Head of caudate nucleus (tissue), 42 donors: Measurements from ENCODE around the gene LRP4.
"Not testable (repeated sequence)": the region's sequence is repeated elsewhere in the genome, so short reads cannot be mapped to it uniquely, and the experiment has no call there.

Experiments used
- DNase-seq, 42 donors: peaks; one replicate each; pipeline versions ENCODE4 v3.0.0 to v3.0.0-alpha.2; 2020 to 2021; ENCODE audit warnings: mixed read lengths in 7 of 42
- intact Hi-C: fragments of 100-400 bp; cut with DNase I; formaldehyde crosslinking; loops from one replicate; pipeline ENCODE4 v1.15.0; 2022

Gene LRP4, protein sequence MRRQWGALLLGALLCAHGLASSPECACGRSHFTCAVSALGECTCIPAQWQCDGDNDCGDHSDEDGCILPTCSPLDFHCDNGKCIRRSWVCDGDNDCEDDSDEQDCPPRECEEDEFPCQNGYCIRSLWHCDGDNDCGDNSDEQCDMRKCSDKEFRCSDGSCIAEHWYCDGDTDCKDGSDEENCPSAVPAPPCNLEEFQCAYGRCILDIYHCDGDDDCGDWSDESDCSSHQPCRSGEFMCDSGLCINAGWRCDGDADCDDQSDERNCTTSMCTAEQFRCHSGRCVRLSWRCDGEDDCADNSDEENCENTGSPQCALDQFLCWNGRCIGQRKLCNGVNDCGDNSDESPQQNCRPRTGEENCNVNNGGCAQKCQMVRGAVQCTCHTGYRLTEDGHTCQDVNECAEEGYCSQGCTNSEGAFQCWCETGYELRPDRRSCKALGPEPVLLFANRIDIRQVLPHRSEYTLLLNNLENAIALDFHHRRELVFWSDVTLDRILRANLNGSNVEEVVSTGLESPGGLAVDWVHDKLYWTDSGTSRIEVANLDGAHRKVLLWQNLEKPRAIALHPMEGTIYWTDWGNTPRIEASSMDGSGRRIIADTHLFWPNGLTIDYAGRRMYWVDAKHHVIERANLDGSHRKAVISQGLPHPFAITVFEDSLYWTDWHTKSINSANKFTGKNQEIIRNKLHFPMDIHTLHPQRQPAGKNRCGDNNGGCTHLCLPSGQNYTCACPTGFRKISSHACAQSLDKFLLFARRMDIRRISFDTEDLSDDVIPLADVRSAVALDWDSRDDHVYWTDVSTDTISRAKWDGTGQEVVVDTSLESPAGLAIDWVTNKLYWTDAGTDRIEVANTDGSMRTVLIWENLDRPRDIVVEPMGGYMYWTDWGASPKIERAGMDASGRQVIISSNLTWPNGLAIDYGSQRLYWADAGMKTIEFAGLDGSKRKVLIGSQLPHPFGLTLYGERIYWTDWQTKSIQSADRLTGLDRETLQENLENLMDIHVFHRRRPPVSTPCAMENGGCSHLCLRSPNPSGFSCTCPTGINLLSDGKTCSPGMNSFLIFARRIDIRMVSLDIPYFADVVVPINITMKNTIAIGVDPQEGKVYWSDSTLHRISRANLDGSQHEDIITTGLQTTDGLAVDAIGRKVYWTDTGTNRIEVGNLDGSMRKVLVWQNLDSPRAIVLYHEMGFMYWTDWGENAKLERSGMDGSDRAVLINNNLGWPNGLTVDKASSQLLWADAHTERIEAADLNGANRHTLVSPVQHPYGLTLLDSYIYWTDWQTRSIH (N-terminal part only)

DNA sequence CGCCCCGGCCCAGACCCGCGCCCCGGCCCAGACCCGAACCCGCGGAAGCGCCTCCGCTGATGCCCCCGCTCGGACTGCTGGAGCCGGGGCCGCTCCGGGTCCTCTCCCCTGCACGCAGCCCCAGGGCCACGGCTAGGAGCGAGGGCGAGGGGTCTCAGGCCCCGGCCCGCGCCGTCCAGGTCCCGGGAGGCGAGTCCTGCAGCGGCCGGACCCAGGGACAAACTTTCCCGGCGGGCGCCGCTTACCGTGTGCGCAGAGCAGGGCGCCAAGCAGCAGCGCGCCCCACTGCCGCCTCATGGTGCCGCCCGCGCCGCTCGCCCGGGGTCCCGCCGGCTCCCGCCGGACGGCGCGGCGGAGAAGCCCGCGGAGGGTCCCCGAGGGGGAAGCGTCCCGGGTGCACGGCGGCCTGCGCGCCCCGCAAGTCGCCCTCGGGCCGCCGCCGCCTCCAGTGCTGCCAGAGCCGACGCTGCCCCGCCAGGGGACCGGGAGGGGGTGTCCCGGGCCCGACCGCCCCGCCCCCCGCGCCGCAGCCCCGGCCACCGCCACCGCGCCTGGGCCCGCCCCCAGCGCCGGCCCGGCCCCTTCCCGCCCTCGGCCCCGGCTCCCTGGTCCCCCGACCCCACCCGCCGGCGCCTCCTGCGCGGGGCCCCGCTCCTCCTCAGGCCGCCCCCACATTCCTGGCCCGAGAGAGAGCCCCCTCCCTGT, at the start of gene LRP4:
Gene LRP4, minus strand, starts transcription at position 468 of the 705 bp plus-strand sequence. Its CDS starts 171 bp downstream, at position 297.
- peak in 40 of 42 donors; percentile 50 to 91 (median 78) for DNase-seq
- intact Hi-C loops, result no loop called here

DNA sequence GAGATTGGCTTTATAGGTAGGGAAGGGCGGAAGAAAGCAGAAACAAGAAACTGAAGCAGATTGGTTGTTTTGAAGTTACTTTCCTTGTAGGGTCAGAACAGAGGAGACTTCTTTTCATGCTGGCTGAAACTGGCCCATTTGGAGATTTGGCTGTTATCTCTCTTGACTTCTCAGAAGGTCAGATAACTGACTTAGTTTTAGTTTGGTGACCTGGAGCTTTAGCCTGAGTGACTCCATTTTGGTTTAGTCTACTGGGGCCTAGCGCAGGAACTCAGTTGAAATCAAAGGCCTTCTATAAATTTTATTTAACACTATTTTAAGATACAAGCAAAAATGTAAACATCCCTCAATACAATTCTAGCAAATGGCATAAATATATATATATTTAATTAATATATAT, 49.6 kb upstream of the LRP4 start:
- intact Hi-C loops, result no loop called here
- DNase-seq, result no peak

DNA sequence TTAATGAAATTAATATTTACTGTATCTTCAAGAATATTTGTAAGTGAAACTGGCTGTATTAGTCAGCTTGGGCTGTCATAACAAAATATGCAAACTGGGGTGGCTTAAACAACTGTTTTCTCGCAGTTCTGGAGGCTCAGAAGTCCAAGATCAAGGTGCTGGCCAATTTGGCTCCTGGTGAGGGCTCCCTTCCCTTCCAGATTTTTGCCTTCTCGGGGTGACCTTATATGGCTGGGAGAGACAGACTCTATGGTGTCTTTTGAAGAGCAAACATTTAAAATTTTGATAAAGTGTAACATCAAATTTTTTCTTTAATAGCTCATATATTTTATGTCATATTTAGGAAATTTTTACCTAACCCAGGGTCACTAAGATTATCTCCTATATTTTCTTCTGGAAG, 48.4 kb upstream of the LRP4 start:
- peak in 4 of 42 donors; percentile 9 to 56 (median 22) for DNase-seq
- intact Hi-C loops, result no loop called here

DNA sequence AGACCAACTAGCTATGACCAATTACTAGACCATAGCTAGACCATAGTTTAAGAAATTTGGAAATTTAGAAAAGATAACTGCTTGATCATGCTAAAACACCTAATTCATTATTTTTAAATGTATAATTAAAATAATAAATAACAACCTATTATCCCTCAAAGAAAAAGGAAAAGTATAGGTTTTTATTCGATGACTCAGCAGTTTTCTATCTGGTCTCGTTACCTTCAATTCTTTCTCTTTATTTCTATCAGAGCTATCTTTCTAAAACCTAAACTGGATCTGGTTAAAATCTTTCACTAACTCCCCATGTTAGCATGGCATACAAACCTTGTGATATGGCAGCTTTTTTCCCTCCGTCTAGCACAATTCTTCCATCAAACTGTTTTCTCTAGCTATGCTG, 45.5 kb upstream of the LRP4 start:
- intact Hi-C loops, result no loop called here
- no peak for DNase-seq

DNA sequence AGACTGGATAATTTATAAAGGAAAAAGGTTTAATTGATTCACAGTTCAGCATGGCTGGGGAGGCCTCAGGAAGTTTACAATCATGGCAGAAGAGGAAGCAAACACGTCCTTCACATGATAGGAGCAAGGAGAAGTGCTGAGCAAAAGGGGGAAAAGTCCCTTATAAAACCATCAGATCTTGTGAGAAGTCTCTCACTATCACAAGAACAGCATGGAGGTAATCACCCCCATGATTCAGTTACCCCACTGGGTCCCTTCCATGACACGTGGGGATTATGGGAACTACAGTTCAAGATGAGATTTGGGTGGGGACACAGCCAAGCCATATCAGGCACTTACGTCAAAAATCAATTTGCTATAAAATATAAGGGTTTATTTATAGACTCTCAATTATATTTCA, 43.5 kb upstream of the LRP4 start:
- DNase-seq, intact Hi-C loops: not testable (repeated sequence)

DNA sequence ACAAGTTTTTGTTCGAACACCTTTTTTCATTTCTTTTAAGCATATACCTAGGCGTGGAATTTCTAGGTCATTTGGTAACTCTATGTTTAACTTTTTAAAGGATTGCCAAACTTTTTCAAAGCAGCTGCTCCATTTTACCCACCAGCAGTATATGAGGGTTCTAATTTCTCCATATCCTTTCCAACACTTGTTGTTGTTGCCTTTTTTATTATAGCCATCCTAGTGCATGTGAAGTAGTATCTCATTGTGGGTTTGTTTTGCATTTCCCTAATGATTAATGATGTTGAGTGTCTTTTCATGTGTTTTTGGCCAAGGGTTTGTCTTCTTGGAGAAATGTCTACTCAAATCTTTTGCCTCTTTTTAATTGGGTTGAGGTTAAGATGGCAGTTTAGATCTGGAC, 42.7 kb upstream of the LRP4 start:
- no peak for DNase-seq
- intact Hi-C loops, result no loop called here

DNA sequence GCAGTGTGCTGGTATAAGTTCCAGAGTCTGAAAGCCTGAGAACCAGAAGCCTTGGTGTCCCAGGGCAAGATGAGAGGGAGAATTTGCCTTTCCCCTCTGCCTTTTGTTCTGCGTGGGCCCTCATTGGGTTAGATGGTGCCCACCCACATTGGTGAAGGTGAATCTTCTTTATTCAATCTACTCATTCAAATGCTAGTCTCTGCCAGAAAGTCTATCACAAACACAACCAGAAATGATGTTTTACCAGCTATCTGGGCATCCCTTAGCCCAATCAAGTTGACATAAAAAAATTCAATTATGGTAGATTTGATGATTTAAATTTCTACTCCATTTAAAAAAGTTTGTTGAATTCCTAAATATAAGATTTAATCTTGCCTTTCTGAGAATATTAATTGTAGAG, 40.4 kb upstream of the LRP4 start:
- intact Hi-C loops, result no loop called here

DNA sequence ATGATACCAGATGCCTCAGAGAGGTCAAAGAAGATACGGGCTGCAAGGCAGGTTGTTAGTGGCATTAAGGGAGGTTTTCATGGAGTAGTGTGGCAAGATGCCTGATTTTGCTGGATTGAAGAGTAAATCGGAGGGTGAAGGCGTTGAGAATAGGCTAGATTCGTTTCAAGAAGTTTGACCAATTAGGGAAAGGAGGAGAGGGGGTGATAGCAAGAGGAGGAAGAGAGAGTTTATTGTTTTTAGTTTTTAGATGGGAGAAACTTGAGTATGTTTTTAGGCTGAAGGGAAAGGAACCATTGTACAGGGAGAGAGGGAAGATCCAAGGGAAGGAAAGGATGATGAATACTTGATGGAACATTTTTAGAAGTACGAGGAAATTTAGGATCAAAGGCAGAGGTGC, 34.7 kb upstream of the LRP4 start:
- DNase-seq, result no peak
- intact Hi-C loops, result no loop called here

More for the DNA sequence above, 40.4 kb upstream of the LRP4 start:
- DNase-seq, result no peak

DNA sequence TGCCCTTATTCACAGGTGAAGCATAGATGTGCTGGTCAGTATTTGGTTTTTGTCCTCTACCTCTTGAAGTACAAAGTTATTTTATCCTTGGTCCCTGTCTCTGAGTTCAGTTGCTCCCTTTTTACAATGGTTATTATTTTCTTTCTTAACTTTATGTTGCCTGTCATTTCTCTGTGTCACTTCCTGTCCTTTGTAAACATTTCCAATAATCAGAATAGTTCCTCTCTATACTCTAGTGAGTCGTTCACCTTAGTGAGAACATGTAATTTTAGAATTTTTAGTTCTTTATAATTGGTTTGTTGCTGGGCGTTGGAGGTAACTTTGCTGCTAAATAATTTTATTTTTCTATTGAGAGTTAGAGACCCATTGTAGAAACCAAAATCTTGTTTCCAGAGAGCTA, 34.2 kb upstream of the LRP4 start:
- intact Hi-C loops, result no loop called here
- DNase-seq, result no peak

DNA sequence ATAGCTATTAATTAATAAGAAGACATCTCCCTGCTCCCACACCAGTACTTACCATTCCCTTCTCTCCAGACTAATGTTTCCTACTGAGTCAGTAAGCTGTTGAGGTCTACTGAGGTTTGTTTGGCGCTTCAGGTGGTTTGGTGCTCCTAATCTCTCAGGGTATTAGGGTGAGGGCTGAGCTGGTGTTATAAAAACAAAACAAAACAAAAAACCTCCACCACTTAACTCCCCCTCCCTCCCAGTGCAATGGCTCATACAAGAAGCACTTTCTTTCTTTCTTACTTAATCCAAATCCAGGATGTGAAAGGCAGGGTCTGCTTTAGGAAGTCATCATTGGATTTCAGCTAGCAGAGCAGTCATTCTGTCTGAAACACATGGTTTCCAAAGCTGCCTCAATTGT, 33.5 kb upstream of the LRP4 start:
- intact Hi-C loops, result no loop called here
- DNase-seq, result no peak

DNA sequence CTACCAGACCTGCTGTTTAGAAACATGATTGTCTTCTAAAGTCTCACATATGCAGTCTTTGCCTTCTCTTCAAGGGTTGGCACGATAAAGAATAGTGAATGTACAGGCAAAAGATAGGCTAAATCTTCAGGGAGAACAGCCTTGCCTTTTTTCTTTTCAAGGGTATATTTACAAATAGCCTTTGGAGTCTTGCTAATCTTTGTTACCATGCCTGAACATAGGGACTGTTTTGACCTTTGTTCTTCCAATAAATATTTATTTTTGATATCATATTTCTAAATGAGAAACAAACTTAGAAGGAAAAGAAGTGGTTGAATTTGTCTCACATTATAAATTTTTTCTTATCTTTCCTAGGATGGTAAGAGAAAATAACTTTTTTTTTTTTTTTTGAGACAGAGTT, 30.9 kb upstream of the LRP4 start:
- no peak for DNase-seq
- intact Hi-C loops, result no loop called here

DNA sequence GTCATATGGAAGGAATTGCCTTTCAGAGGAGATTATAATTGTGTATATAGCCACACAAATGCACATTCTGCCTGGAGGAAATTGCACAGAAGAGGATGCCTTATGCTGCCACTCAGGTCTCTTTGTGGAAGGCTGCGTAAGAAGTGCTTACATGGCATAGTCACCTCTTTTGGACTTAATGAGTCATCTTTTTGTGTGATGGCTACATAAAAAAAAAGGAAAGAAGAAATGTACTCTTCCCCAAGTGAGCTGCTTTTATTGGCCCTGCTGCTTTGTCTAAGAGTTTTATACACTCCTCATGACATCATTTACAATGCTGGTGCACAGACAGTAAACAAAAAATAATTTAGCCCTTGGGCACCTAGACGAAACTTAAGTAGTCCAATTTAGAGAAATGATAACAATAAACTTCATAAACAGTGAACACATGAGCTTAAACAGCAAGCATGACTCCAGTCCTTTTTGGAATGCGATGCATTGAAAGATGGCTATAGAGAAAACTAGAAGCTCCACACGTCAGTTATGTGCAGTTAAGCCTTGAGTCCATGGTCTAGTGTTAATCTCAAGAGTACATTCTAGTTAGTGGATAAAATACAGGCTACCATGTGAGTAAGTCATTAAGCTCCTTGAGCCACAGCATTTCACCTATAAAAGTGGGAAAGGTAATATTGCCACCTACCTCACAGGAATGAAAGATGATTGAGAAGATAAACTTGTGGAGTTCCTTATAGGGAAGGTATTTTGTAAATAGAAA, 30.2 kb upstream of the LRP4 start:
- no peak for DNase-seq
- intact Hi-C loops, result no loop called here

DNA sequence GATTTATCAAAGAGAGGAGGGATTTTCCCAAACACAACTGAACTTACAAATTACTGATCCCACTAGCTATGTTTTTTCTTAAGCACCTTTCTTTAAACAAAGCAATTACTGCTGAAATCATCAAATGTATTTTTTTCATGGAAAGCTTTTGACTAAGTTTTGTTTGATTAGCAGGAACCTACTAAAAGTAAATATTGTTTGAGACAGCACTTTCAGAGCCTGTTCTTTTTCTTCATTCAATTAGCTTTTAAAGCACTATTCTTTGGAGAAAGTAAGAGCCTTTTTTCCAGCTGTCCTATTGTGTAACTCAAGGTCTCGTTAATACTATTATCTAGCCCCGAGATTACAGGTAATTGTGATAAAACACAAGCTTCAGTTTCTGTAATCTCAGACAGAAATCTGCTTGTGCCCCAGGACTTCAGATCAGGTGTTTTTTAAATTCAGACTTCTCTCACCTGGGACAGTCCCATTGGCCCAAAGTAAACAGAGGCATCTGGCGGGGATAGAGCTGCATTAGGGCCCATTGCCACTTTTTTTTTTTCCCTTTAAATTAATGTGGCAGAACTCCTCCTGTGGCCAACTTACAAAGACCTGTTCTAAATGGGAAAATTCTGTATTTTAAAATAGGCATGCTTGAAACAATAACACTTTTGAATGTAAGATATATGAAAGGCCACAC, 29.2 kb upstream of the LRP4 start:
- intact Hi-C loops, result no loop called here
- DNase-seq, result no peak

DNA sequence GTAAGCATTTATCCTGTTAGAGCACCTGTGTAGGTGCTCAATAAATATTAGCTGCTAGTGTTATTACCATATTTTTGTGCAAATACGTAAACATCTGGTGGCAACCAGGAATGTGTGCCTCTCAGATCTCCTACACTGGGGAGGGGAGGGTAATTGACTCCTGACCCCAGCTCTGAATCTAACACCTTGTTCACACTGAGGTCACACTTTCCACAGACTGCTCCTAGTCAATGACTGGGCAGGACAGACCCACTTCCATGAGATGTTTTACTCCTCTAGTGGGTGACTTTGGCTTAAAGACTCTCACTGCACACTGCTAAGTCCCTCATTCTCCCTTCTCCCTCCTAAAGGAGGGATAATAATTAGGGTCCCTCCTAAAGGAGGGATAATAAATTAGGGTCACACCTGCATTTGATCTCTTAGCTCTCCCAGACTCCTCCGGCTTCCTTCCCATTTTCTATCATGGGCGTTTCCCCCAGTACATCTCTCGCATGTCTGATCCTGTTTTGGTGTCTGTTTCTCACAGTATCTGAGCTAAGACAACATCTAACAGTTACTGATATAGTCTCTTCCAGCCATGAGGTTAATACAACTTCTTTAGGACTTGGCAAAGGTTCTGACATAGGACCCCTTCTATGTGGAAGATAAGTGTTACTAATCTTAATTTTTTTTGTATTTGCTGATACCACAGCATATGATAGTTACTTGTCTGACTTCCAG, 26.2 kb upstream of the LRP4 start:
- no peak for DNase-seq

DNA sequence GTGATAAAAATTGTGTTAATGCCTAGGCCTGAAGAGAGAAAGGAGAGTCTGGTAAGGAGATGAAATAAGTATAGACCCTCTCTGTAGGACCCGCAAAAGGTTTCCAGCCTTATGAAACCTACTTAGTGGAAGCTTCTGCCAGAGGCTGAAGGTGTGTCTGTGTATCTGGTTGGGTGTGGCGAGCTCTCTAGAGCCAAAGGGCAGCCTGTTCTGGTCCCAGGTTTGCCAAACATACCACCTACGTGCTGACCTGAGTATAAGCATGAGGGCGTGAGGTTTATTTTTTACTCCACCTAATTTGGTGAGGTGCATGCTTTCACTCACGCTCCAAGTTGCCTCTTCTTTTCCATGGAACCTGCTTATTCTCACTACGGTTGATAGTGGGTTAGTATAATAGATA, 23.8 kb upstream of the LRP4 start:
- no peak for DNase-seq
- intact Hi-C loops, result no loop called here

More for the DNA sequence above, 26.2 kb upstream of the LRP4 start:
- intact Hi-C loops, result no loop called here

DNA sequence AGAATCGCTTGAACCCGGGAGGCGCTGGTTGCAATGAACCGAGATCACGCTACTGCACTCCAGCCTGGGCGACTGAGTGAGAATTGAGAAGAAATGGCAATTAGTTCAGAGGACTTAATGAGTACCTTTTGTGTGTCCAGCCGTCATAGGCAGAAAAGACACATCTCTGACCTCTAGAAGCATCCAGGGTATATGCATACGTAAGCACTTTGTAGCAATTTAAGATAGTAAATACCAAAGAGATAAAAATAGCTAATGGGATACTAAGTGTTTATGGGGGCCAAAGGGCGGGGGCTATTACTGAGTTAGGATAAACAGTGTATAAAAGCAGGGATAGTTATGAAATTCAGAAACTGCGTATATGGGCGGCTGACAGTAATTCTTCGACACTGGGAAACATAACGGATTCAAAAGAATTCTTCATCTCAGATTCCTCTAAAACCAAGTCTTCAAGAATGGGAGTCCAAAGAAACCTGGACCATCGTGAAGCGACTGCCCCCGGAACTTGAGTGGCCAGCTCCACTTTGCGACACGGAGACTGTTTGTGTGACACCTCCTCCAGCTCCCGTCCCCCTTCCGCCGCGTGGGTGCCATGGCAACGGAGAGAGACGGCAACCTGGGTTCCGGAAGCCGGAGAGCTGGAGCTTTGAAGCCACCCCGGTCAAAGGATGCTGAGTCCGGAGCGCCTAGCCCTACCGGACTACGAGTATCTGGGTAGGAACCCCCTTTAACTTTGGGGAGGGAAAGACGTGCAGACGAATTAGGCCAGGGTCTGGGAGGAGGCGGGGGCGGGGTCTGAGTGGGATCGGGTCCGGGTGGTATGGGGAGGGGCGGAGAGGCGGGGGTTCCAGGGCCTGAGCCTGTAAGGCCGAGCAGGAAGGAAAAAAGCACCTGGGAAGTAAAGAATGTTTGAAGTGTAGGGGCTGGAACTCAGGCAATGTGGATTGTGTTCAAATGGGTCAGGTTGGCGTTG, 18.1 kb upstream of the LRP4 start, which contains the start of gene CSTPP1:
Gene CSTPP1, plus strand, starts transcription at position 624 of the 973 bp plus-strand sequence. Its CDS starts 45 bp downstream, at position 669.
- intact Hi-C loops, result no loop called here
- DNase-seq, result peak; percentile 79 to 96 (median 91)
